Right lobe of liver (tissue), 6 donors: Measurements from ENCODE around the gene GGCX. TPM values are rescaled to one million over a fixed set of nuclear protein-coding genes. Genes with fewer than 3 reads are reported as not detected.
A peak's percentile ranks its signal among the peaks of the same experiment; 100 is the strongest.

Experiments used
- ATAC-seq, 4 donors: fragments of 200-7000 bp; cut with Tn5 transposase; one replicate each; pipeline ENCODE4 v1.9.1; 2020; ENCODE audit warnings: mild to moderate bottlenecking in 4 of 4, moderate library complexity in 4 of 4
- DNase-seq, 3 donors: peaks; one replicate each; pipeline ENCODE4 v3.0.0-alpha.2; 2020
- H3K27ac ChIP-seq, 3 donors: fragments of 200-600 bp; one replicate each; pipeline ENCODE4 v1.8.0; 2022
- H3K27me3 ChIP-seq, 2 donors: fragments of 200-600 bp; one replicate each; pipeline ENCODE4 v1.8.0; 2022
- H3K36me3 ChIP-seq, 4 donors: fragments of 200-600 bp; sonication (generic) in 1 of 4; one replicate each; pipeline versions ENCODE4 v1.5.1 to v1.8.0; 2017 to 2022; ENCODE audit warnings: control low read depth in 1 of 4
- H3K4me1 ChIP-seq, 4 donors: fragments of 200-600 bp; sonication (generic) in 1 of 4; one replicate each; pipeline versions ENCODE4 v1.5.1 to v1.8.0; 2017 to 2022; ENCODE audit warnings: control low read depth in 1 of 4
- H3K4me3 ChIP-seq, 3 donors: fragments of 200-600 bp; one replicate each; pipeline ENCODE4 v1.8.0; 2022
- H3K9me3 ChIP-seq, 4 donors: fragments of 200-600 bp; sonication (generic) in 1 of 4; one replicate each; pipeline versions ENCODE4 v1.5.1 to v1.8.0; 2017 to 2022; ENCODE audit warnings: control low read depth in 1 of 4
- POLR2A ChIP-seq: fragments of 450-650 bp; IDR thresholded peaks from one replicate; pipeline ENCODE4 v1.6.1; 2017; ENCODE audit warnings: antibody characterized with exemption, mild to moderate bottlenecking
- WGBS: methylation state at CpG from one replicate; pipeline ENCODE4 v1.1.6; 2018; ENCODE audit warnings: low coverage, low lambda C conversion rate; ENCODE audit not compliant: insufficient coverage; ENCODE audit errors: missing lambda C conversion rate; 5-methylcytosine and 5-hydroxymethylcytosine counted together
- intact Hi-C, 2 donors: fragments of 100-400 bp; cut with DNase I; formaldehyde crosslinking; loops; one replicate each; pipeline versions ENCODE4 v1.11.2 to v1.14.1; 2022
- total RNA-seq, 6 experiments: library from RNA; depleted of rRNA in 2 of 6; stranded (reverse); fragments of >200 nt in 2 of 6; fragmentation: NEBNext Ultra II Directional in 3 of 6; extraction: Animal tissue kit (Norgen Biotek cat#: 25700) in 3 of 6; gene quantifications; one replicate each; pipeline versions ENCODE4 v1.1.0 to v1.2.4, GENCODE V29; 2016 to 2023
- TF ChIP-seq, protein P1 (sequence below), 4 donors: fragments of 200-600 bp in 3 of 4; fragments of 450-650 bp in 1 of 4; IDR thresholded peaks; one replicate each; pipeline versions ENCODE4 v1.5.1 to v1.8.0; 2016 to 2022; ENCODE audit warnings: antibody characterized with exemption in 4 of 4, mild to moderate bottlenecking in 2 of 4
- donor health status: DM: no; HTN: yes; CAD: no.
- donor health status: DM: no; HTN: no; CAD: no.
- donor health status: DM: no; HTN: no; CAD: no.
- donor health status: DM: no; HTN: yes; CAD: no.
- donor health status: DM: no; HTN: yes; CAD: no.

The GGCX gene
- total RNA-seq, 6 experiments from 2014 or later, result 89.6 to 238 (median 183) TPM

DNA sequence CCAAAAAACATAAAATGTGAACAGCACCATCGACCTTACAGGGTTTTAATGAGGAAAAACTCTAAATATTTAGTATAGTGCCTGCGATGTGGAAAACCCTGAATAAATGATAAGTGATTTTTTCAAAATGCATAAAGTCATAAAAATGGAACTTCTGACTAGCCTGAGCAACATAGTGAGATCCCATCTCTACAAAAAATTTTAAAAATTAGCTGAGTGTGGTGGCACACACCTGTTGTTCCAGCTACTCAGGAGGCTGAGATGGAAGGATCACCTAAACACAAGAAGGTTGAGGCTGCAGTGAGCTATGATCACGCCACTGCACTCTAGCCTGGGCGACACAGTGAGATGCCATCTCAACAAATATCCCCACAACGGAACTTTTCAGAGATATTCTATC, 4.2 kb downstream of the GGCX start:
- no peak for ATAC-seq
- H3K36me3 ChIP-seq, result peaks cover 5 to 65% (median 26%) of the 10 kb centered on the region in 4 donors
- intact Hi-C loops, result no loop called here

DNA sequence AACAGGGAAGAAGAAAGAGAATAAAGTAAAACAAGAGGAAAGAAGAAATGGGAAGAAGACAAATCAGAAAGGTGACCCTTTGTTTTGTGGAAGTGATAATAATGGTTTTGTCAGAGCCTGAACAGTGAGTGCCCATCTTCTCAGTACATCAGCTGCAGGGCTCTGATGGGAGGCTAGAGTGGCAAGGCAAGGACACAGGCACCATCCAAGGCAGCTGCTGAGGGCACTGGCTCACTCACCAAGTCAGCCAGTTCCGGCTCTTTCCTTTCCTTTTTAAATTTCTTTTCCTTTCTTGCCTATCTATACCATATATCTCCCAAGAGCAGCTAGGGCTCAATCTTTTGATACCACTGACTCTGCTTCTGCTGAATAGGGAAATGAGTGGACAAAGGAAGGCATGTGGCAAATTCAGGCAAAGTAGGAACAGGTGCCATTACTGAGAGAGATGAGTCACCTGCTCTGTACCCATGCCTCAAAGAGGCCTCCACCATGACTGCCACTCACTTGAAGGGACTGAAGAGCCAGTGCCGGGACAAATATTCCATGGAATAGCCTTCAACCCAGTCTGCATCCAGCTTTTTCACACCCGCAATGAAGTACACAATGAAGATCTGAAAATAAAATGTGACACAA, 6.2 kb downstream of the GGCX start:
- TF ChIP-seq POLR2A, result no peak
- TF ChIP-seq, protein P1, sequence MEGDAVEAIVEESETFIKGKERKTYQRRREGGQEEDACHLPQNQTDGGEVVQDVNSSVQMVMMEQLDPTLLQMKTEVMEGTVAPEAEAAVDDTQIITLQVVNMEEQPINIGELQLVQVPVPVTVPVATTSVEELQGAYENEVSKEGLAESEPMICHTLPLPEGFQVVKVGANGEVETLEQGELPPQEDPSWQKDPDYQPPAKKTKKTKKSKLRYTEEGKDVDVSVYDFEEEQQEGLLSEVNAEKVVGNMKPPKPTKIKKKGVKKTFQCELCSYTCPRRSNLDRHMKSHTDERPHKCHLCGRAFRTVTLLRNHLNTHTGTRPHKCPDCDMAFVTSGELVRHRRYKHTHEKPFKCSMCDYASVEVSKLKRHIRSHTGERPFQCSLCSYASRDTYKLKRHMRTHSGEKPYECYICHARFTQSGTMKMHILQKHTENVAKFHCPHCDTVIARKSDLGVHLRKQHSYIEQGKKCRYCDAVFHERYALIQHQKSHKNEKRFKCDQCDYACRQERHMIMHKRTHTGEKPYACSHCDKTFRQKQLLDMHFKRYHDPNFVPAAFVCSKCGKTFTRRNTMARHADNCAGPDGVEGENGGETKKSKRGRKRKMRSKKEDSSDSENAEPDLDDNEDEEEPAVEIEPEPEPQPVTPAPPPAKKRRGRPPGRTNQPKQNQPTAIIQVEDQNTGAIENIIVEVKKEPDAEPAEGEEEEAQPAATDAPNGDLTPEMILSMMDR (IDR thresholded peaks at IDR 0.05), result no peak
- ATAC-seq (no peak), DNase-seq (no peak)
- WGBS, result 100% methylated on average over 3 of the region's 3 CpGs
- Histone ChIP-seq H3K27me3 (no peaks in the 10 kb centered on the region), H3K4me3 (no peak overlapping the region), H3K4me1 (peaks cover 0 to 16% (median 12%) of the 10 kb centered on the region in 4 donors), H3K9me3 (no peaks in the 10 kb centered on the region), H3K27ac (no peak overlapping the region), H3K36me3 (peaks cover 8 to 85% (median 41%) of the 10 kb centered on the region in 4 donors)
- intact Hi-C loops, result loop anchor here (5.0 kb wide), 2 partner anchors 133 to 138 kb away; partner anchors contain the start of gene SH2D6 (in 1 of the 2)

More for the DNA sequence above, 4.2 kb downstream of the GGCX start:
- no peak for DNase-seq
- H3K4me1 ChIP-seq, result peaks cover 0 to 17% (median 12%) of the 10 kb centered on the region in 4 donors
- H3K27ac ChIP-seq, result no peak overlapping the region
- TF ChIP-seq, protein P1 (IDR thresholded peaks at IDR 0.05), result no peak
- no peak for TF ChIP-seq POLR2A
- H3K27me3 ChIP-seq, result no peaks in the 10 kb centered on the region
- no peak overlapping the region for H3K4me3 ChIP-seq
- 91% methylated on average over 5 of the region's 5 CpGs for WGBS
- H3K9me3 ChIP-seq, result no peaks in the 10 kb centered on the region

DNA sequence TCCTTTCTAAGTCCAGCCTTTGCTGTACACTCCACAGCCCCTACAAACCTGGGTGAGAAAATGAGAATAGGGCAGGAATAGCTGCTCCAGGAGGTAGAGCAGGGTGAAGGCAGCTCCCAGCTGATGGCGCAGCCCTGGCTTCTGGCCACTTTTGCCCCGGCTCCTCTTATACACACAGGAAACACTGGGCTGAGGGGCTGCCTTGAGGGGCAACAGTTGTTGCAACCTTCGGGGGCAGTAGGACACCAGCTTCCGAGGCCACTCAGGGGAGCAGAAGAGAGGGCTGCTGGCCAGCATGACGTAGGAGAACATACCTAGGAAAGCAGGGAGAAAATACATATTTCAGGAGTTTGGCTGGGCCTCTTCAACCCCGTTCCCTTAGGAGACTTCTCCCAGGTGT, 8.1 kb downstream of the GGCX start:
- Histone ChIP-seq H3K27ac (no peak overlapping the region), H3K36me3 (peaks cover 6 to 92% (median 45%) of the 10 kb centered on the region in 4 donors), H3K27me3 (no peaks in the 10 kb centered on the region), H3K9me3 (no peaks in the 10 kb centered on the region), H3K4me3 (no peak overlapping the region), H3K4me1 (peaks cover 0 to 4% (median 0%) of the 10 kb centered on the region in 4 donors)
- TF ChIP-seq, protein P1 (IDR thresholded peaks at IDR 0.05), result no peak
- no peak for TF ChIP-seq POLR2A
- intact Hi-C loops, result loop anchor here (5.0 kb wide), 2 partner anchors 131 to 136 kb away; partner anchors contain the start of gene SH2D6 (in 1 of the 2)
- 67% methylated on average over 4 of the region's 6 CpGs for WGBS
- no peak for DNase-seq
- ATAC-seq, result no peak

DNA sequence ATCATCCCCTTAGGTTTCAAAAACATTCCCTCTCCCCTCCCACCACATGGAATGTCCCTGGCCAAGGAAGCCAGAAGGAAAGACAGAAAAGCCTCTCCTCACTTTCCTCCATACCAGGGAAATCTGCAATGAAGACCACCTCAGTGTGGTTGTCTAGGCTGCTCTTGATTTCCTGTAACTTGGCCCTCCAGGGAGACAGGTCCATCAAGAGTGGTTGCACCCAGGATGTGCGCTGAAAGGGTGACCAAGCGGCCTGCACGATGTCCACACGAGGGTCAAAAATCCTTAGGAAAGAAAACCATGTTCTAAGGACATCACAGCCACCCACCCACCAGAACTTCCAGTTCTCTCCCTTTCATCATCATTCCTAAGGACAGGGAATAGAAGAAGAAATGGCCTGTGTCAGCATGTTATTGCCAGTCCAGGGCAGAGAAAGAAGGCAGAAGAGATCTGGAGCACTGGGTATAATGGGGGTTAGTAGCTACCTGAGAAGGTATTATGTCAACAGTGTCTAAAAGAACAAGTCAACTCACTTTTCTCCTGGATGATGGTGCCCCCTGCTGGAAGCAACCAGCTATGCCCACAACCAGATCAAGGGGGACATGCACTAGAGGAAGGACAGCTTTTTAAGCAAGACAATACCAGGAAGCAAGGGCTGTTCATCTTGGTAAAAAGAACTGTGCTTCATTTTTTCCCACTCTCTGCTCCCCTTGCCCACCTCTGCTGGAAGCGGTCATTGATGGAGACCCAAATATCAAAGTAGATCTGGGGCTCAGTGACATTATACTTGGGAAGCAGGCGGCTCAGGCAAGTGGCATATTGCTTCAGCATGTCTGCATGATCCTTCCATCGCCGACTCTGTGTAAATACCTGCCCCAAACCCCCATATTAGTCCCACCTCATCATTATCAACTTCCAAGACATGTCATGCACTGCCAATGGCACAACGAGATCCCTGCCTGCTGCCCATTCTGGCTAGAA, 9.3 kb downstream of the GGCX start:
- Histone ChIP-seq H3K27ac (no peak overlapping the region), H3K4me3 (no peak overlapping the region), H3K27me3 (no peaks in the 10 kb centered on the region), H3K4me1 (no peaks in the 10 kb centered on the region), H3K36me3 (peaks cover 6 to 84% (median 42%) of the 10 kb centered on the region in 4 donors), H3K9me3 (no peaks in the 10 kb centered on the region)
- intact Hi-C loops, result loop anchor here (5.0 kb wide), 2 partner anchors 130 to 135 kb away; partner anchors contain the start of gene SH2D6 (in 1 of the 2)
- TF ChIP-seq POLR2A, result no peak
- TF ChIP-seq, protein P1 (IDR thresholded peaks at IDR 0.05), result peak; percentile 94 to 95 (median 95)
- ATAC-seq, result peak; percentile 82 to 88 (median 84)
- WGBS, result 46% methylated on average over 8 of the region's 9 CpGs
- peak; percentile 73 to 83 (median 75) for DNase-seq
